ENCODE measurements around the gene ZNF488. TPM values are rescaled to one million over a fixed set of nuclear protein-coding genes. Genes with fewer than 3 reads are reported as not detected.

The ZNF488 gene
- total RNA-seq, 1 donor from 2014 or later: 0.41 TPM

GRCh38 chr10:47316131-47316530 is 68.0 kb downstream of the ZNF488 start:
- Mint-ChIP-seq H3K27ac (ENCODE audit: unreplicated experiment) (no peak overlapping the region), H3K27me3 (ENCODE audit: unreplicated experiment) (no peaks in the 10 kb centered on the region)
- DNase-seq (ENCODE audit: low spot score): no peak

More at GRCh38 chr10:47316131-47316530, 68.0 kb downstream of the ZNF488 start:
- TF ChIP-seq CTCF (IDR thresholded peaks at IDR 0.05; ENCODE audit: unreplicated experiment): no peak
- Mint-ChIP-seq H3K4me3 (ENCODE audit: unreplicated experiment) (no peak overlapping the region), H3K4me1 (ENCODE audit: unreplicated experiment) (peaks cover 2% of the 10 kb centered on the region), H3K36me3 (ENCODE audit: low read depth, unreplicated experiment) (no peaks in the 10 kb centered on the region), H3K9me3 (ENCODE audit: unreplicated experiment) (no peaks in the 10 kb centered on the region)

Other genes starting within 250 kb of the ZNF488 start
- gene GDF10, start 84.1 kb downstream of the ZNF488 start, total RNA-seq (ENCODE audit: unreplicated experiment): 0.74 TPM
- not detected for gene GDF2, start 61.8 kb downstream of the ZNF488 start, total RNA-seq (ENCODE audit: unreplicated experiment)
- not detected for gene RBP3, start 35.9 kb downstream of the ZNF488 start, total RNA-seq (ENCODE audit: unreplicated experiment)
- not detected for gene ANXA8, start 99.8 kb upstream of the ZNF488 start, total RNA-seq (ENCODE audit: unreplicated experiment)
- gene FAM25G, start 107.4 kb upstream of the ZNF488 start, total RNA-seq (ENCODE audit: unreplicated experiment): not detected
- gene AGAP9, start 139.3 kb upstream of the ZNF488 start, total RNA-seq (ENCODE audit: unreplicated experiment): 7.8 TPM

Data from endothelial cell (in vitro differentiated cells).